NT2/D1 (cell line): Measurements from ENCODE around the gene GJA3.

ENCODE experiments used
- SUZ12 ChIP-seq: IDR thresholded peaks from 2 replicates; pipeline ENCODE4 v1.6.1; 2011; ENCODE audit not compliant: insufficient read length, insufficient read depth; ENCODE audit errors: extremely low read depth
- YY1 ChIP-seq: IDR thresholded peaks from 2 replicates; pipeline ENCODE4 v1.6.1; 2011; ENCODE audit not compliant: insufficient read length, insufficient read depth
- ZNF274 ChIP-seq: IDR thresholded peaks from 2 replicates; pipeline ENCODE4 v1.6.1; 2011; ENCODE audit warnings: mild to moderate bottlenecking, low read depth, low read length

GRCh38 chr13:20186771-20187170 is 25.9 kb upstream of the GJA3 start:
- TF ChIP-seq ZNF274: no peak
- no peak for TF ChIP-seq SUZ12
- TF ChIP-seq YY1: no peak
